Lower leg skin (tissue), 3 donors: ENCODE measurements around the gene PTEN.

Source experiments
- POLR2A ChIP-seq, 2 donors: fragments of 450-650 bp; IDR thresholded peaks; one replicate each; pipeline ENCODE4 v1.6.1; 2016 to 2017; ENCODE audit warnings: antibody characterized with exemption in 2 of 2, mild to moderate bottlenecking in 1 of 2, moderate library complexity in 1 of 2
- TF ChIP-seq, protein P1 (sequence below), 3 donors: fragments of 450-650 bp; IDR thresholded peaks; one replicate each; pipeline ENCODE4 v1.5.1; 2016; ENCODE audit warnings: antibody characterized with exemption in 3 of 3, mild to moderate bottlenecking in 3 of 3, moderate library complexity in 2 of 3

DNA sequence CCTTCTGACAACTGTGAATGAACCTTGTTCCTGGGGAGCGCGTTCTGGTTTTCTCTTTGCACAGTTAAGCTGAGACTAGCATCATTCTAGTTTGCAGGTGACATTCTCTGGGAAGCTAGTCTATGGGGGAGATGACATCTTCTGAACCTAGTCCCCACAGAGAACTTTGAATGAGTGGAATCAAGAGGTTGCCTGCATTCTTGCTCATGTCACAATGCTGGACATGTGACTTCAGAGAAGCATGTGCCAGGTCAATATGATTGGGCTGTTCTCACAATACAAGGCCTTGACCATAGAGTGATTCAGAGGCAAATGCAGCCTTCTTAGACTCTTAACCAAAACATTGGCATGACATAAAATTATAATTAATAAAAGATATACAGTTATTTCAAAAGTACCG lies 22.2 kb upstream of the PTEN start:
- TF ChIP-seq, protein P1, sequence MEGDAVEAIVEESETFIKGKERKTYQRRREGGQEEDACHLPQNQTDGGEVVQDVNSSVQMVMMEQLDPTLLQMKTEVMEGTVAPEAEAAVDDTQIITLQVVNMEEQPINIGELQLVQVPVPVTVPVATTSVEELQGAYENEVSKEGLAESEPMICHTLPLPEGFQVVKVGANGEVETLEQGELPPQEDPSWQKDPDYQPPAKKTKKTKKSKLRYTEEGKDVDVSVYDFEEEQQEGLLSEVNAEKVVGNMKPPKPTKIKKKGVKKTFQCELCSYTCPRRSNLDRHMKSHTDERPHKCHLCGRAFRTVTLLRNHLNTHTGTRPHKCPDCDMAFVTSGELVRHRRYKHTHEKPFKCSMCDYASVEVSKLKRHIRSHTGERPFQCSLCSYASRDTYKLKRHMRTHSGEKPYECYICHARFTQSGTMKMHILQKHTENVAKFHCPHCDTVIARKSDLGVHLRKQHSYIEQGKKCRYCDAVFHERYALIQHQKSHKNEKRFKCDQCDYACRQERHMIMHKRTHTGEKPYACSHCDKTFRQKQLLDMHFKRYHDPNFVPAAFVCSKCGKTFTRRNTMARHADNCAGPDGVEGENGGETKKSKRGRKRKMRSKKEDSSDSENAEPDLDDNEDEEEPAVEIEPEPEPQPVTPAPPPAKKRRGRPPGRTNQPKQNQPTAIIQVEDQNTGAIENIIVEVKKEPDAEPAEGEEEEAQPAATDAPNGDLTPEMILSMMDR (IDR thresholded peaks at IDR 0.05): no peak
- no peak for TF ChIP-seq POLR2A (IDR thresholded peaks at IDR 0.05)
